ENCODE measurements around the gene SUPT3H.

The SUPT3H gene

DNA sequence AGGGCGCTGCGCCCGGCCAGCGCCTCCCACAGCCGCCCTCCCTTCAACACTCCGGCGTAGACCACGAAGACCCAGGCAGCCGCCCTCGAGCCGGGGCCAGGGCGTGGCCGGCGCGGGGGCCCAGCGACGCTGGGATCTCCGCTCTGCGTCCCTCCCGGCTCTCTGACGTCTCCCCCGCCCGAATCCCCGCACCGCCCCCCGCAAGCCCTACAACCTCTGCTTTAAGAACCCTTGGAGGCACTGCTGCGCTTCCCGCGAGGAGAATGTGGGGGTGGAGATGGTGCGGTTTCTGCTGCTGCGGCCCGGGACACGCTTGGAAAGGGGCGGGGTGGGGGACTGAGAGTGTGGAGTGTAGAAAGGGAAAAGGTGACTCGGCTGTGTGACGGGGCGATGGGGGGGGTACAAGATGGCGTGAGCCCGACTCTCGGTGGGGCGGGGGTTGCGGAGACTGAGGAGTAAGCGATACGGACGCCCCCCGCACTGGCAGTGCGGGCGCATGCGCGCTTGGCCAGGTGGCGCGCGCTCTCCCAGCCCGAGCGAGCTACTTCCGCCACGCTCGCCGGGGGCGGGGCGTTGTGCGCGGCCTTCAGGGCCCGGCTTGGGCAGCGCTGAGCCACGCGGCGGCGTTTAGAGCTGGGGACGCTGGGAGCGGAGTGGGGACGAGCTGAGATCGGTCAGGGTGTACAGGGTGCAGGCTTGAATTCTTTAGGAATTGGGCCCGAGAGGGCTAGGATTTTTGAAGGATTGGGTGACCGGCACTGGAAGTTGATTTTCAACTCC, at the start of gene SUPT3H:
SUPT3H (minus strand) TSS at position 381 of the 780 bp plus-strand sequence.
- DNase-seq (ENCODE audit: low spot score): peak; percentile 93

DNA sequence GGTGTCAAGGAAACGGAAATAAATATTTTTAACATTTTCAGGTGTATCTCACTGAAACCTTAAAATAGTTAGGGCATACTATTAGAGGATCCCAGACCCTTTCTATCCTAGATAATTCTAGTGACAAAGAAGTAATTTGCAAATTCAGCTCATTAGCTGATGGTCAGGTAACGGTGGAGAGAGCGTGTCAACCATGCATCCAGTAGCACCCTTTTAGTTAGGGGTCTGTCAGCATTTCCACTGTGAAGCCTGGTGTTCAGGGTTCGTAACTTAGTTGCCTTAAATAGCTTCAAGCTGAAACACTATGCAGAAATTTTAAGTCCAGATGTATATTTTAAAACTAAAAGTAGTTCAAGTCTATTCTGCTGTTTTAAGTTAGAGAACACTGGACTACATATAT, 48.5 kb upstream of the SUPT3H start:
- DNase-seq (ENCODE audit: low spot score): no peak

DNA sequence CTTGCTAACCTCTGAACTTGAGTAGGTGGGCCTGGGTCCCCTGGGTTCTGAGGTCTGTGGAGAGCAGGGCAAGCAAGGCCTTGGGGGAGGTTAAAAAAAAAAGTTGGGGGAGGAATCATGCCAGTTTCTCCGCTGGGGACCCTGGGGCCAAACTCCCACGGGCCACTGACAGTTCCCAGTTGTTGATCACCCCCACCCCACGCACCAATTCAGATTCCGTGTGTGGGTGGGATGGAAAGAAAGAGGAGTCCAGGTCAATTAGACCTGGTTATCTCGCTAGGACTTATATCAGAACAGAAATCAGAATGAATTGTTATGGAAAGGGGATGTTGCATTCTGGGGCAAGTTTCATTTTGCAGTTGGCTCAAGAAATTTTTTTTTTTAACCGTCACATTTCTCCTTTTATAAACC, 46.7 kb upstream of the SUPT3H start:
- DNase-seq (ENCODE audit: low spot score): no peak

DNA sequence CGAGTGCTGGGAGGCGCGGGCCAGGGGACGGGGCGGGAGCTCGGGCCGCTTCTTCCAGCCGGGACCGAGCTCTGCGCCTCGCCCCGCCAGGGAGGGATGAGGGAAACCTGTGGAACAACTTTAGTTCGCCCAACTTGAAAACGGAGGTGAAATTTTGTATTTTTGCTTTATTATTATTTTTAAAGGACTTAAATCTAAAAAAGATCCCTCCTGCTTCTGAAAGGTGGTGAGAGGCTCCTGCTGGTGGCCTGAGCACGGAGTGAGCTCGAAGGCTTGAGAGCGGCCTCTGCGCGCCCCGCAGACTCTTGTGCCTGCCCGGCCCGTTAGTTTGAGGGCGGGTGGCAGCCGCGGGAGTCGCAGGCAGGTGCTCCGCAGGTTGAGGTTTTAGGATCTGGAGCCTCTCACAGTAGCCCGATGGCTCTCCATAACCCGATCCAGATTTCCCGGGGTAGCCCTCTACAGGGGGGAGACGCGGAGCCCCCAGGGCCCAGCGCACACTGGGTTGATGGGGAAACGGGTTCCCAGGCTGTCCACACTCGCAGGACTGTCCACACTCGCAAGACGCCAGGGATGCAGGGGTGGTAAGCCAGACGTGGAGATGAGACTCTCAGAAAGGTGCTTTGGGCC, 46.2 kb upstream of the SUPT3H start:
- DNase-seq (ENCODE audit: low spot score): peak; percentile 62

- peak; percentile 70 for DNase-seq (ENCODE audit: low spot score)
Observed at GRCh38 chr6:45423111-45423823, 45.5 kb upstream of the SUPT3H start.

DNA sequence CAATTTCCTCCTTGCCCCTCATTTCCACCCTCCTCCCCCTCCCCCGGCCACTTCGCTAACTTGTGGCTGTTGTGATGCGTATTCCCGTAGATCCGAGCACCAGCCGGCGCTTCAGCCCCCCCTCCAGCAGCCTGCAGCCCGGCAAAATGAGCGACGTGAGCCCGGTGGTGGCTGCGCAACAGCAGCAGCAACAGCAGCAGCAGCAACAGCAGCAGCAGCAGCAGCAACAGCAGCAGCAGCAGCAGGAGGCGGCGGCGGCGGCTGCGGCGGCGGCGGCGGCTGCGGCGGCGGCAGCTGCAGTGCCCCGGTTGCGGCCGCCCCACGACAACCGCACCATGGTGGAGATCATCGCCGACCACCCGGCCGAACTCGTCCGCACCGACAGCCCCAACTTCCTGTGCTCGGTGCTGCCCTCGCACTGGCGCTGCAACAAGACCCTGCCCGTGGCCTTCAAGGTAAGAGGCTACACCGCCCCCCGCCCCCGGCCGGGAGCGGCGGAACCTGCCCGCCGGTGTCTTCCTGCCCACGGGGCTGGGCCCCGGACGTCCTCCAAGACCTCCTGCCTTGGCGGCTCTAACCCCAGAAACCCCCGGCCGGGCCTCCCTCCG, 44.9 kb upstream of the SUPT3H start:
- no peak for DNase-seq (ENCODE audit: low spot score)

- DNase-seq (ENCODE audit: low spot score): peak; percentile 74
Observed at GRCh38 chr6:45421709-45422502, 44.2 kb upstream of the SUPT3H start.

DNA sequence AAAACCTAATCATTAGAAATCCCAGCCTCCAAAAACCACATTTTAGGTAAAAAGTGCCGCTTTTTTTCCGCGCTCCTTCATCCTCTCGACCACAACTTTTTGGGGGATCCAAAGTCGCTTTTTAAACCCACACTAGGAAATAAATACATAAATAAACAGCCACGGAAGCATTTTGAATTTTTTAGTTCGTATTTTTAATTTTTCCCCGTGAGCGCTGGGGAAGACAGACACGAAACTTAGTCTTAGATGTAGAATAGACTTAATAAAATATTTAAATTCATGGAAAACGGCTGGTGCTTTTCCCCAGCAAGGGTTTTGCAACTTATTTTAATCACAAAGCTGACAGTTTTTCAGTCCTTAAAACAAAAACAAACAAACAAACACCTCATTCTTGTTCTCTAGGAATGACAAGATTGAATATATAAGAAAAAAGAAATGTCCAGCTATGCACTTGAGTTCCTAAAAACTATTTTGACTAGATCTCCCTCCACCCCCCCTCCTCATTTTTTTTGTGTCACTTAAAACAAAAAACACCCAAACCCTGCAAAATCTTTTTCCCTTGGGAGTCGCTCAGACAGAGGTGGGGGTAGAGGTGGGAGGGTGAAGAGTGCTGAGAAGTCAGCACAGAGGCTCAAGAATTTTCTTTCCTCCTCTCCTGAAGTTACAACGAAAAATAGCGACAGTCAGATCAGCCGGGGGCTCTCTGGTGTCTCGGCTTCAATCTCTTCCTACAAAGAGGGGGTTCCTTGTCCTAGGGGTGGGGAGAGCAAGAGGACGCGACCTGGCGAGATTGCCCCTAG, 43.4 kb upstream of the SUPT3H start:
- DNase-seq (ENCODE audit: low spot score): no peak

DNA sequence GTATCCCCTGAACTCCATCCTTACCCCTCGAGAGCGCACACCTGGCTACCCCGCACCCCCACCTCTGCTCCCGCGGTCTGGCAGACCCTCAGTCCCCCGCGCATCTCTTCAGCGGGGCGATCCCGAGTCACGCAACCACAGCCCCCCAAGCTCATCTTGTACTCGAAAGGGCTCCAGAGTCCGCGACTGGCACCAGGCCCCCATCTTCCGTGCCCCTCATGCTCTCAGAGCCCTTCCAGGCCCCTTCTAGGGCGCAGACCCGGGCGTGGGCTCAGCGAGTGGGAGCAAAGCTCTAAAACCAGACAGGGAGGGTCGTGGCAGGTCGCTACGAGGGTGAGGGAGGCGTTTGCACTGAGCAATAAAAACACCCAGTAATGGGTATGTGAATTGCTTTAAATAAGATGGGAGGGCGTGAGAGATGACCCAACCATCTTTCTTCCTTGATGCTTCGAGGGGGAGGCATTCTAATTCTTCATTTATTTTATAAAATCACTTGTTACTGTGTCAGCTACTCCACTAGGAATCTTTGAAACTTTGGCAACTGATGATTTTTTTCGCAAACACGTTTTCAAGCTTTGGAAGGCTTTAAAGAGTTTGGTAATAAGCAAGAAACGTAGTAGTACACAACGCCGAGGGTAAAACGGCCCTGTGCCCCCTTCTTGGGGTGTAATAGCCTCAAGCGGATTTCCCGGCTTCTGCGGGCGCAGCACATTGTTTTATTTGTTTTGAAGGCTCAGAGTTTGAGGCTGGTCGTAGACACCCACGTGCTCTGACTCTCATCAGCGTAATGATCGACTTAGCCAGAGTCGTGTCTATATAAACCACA, 42.6 kb upstream of the SUPT3H start:
- DNase-seq (ENCODE audit: low spot score): peak; percentile 52

- DNase-seq (ENCODE audit: low spot score): peak; percentile 79
Observed at GRCh38 chr6:45419571-45420082, 41.9 kb upstream of the SUPT3H start.

- no peak for DNase-seq (ENCODE audit: low spot score)
Observed at GRCh38 chr6:45417436-45417835, 39.7 kb upstream of the SUPT3H start.

- DNase-seq (ENCODE audit: low spot score): no peak
Observed at GRCh38 chr6:45416700-45417099, 39.0 kb upstream of the SUPT3H start.

DNA sequence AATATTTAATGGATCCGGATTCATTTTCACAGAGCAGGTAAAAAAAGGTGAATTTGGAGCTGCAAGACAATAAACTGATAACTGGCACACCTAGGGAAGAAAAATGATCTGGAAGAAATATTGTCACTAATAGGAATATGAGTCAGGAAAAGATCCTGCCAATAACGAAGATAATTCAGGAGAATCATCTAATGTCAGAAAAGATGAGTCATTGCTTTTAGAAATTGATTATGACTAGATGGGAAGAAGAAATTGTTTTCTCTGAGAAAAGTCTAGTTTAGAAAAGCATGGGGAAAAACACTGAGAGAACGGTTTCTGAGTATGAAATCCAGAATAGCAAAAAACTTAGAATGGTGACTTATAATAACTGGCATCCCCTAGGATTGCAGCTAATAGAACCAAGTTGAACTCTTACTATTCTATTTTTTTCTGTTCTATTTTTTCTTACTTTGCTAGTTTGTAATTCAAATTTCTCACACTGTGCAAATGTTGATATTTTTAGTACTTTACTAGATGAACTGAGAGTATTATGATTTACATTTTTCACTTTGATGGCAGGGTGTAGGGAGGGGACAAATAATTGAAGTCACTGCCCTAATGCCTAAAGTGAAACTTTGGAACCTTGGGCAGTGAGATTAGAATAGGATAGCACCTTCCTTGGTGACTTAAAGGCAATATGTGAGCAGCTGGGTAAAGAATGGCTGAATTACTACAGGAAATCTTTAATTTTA, 38.2 kb upstream of the SUPT3H start:
- no peak for DNase-seq (ENCODE audit: low spot score)

DNA sequence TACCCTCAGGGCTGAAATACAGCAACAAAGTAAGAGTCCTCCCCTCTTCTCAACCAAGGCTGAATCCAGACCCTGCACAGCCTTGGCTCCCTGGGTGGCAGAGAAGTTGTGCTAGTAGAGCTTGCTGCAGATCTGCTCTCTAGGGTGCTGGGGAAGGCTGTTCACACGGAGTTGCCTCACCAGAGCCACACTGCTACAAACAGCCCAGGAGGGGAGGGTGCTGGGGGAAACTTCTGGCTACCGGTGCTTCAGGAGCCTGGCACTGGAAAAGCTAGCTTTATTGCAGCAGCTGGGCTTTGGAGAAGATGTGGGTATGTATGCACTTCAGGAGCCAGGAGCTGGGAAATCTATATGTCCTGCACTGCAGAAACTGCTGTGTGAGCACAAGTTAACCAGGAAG, 37.6 kb upstream of the SUPT3H start:
- no peak for DNase-seq (ENCODE audit: low spot score)

GRCh38 chr6:45411959-45412358, 34.2 kb upstream of the SUPT3H start:
- no peak for DNase-seq (ENCODE audit: low spot score)

GRCh38 chr6:45400021-45400420, 22.3 kb upstream of the SUPT3H start:
- DNase-seq (ENCODE audit: low spot score): no peak

DNA sequence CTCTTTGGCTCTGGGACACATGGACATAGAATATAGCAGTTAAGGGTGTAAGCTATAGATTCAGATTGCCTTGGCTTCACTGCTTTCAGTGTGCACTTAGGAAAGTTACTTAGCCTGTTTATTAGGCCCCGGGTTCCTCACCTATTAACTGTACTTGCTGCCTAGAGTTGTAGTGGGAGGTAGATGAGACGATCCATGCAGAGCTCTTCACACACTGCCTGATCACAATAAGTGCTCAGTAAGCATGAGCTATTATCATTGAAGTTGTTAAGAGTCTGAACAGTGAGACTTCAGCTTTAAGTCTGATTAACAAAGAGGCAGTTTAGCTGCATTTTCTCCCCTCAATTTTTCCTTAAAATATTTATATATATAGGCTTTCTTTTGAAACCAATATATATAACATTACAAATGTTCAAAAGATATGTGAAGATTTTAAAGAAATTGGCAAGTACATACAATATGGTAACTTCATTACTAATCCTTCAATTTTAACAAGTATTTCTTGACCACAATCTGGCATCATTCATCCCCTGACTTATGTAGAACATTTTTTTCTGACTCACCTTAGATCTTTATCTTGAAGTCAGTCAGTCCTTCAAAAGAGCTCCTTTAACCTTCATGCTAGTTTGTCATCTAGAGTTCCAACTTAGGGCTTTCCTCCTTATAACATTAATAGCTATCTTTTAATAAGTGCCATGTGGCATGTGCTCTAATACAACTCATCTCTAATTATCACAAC, 20.5 kb upstream of the SUPT3H start:
- no peak for DNase-seq (ENCODE audit: low spot score)

GRCh38 chr6:45394586-45395095, 16.9 kb upstream of the SUPT3H start:
- DNase-seq (ENCODE audit: low spot score): no peak
